AG20443 (cell line): ENCODE data around the gene PCDHA1.
A peak's percentile ranks its signal among the peaks of the same experiment; 100 is the strongest.
"Not testable (repeated sequence)": the region's sequence is repeated elsewhere in the genome, so short reads cannot be mapped to it uniquely, and the experiment has no call there.

ENCODE experiments used
- DNase-seq: peaks from one replicate; pipeline ENCODE4 v3.0.0; 2012; ENCODE audit warnings: low spot score, mixed read lengths

PCDHA1 gene

GRCh38 chr5:140785905-140786686 lies at the start of gene PCDHA1:
Gene PCDHA1 (plus strand): TSS chr5:140786140.
- DNase-seq, result no peak

- no peak for DNase-seq
Observed at GRCh38 chr5:140737486-140737885, 48.5 kb upstream of the PCDHA1 start.

- DNase-seq, result no peak
Observed at GRCh38 chr5:140741967-140742366, 44.0 kb upstream of the PCDHA1 start.

- DNase-seq, result no peak
Observed at GRCh38 chr5:140753561-140753960, 32.4 kb upstream of the PCDHA1 start.

GRCh38 chr5:140764177-140764973 lies 21.6 kb upstream of the PCDHA1 start:
- DNase-seq, result no peak

- DNase-seq, result no peak
Observed at GRCh38 chr5:140767444-140767843, 18.5 kb upstream of the PCDHA1 start.

- DNase-seq, result no peak
Observed at GRCh38 chr5:140780512-140780911, 5.4 kb upstream of the PCDHA1 start.

- not testable (repeated sequence) for DNase-seq
Observed at GRCh38 chr5:140787422-140787821, 1.5 kb downstream of the PCDHA1 start.

GRCh38 chr5:140787849-140788504 lies 2.0 kb downstream of the PCDHA1 start:
- DNase-seq, result not testable (repeated sequence)

GRCh38 chr5:140791089-140791488 lies 5.1 kb downstream of the PCDHA1 start:
- DNase-seq, result no peak

GRCh38 chr5:140794595-140795258 lies 8.8 kb downstream of the PCDHA1 start, which contains the start of gene PCDHA2:
Gene PCDHA2 (plus strand): TSS chr5:140794852.
- no peak for DNase-seq

GRCh38 chr5:140795259-140795641 lies 9.3 kb downstream of the PCDHA1 start:
- peak; percentile 16 for DNase-seq

- not testable (repeated sequence) for DNase-seq
Observed at GRCh38 chr5:140796072-140796717, 10.3 kb downstream of the PCDHA1 start.

GRCh38 chr5:140796718-140797095 lies 10.8 kb downstream of the PCDHA1 start:
- no peak for DNase-seq

- no peak for DNase-seq
Observed at GRCh38 chr5:140800816-140801493, 15.0 kb downstream of the PCDHA1 start, which contains the start of gene PCDHA3. Gene PCDHA3 (plus strand): TSS chr5:140801057.

GRCh38 chr5:140801494-140801841 lies 15.5 kb downstream of the PCDHA1 start:
- DNase-seq, result no peak

- not testable (repeated sequence) for DNase-seq
Observed at GRCh38 chr5:140802381-140802780, 16.4 kb downstream of the PCDHA1 start.

GRCh38 chr5:140802781-140803271 lies 16.9 kb downstream of the PCDHA1 start:
- no peak for DNase-seq

- no peak for DNase-seq
Observed at GRCh38 chr5:140806834-140807775, 21.2 kb downstream of the PCDHA1 start, which contains the start of gene PCDHA4. Gene PCDHA4 (plus strand): TSS chr5:140807068.
